WTC11 (cell line): ENCODE results near the gene PLA2G12A.

ENCODE experiments used
- CREM ChIP-seq: sonication (generic); formaldehyde crosslinking; IDR thresholded peaks from 2 replicates; pipeline ENCODE4 v1.8.1; 2022; ENCODE audit warnings: mild to moderate bottlenecking, missing genetic modification reagents, moderate library complexity
- GABPB1 ChIP-seq: sonication (generic); formaldehyde crosslinking; IDR thresholded peaks from 2 replicates; pipeline ENCODE4 v1.8.1; 2023; ENCODE audit warnings: mild to moderate bottlenecking, missing genetic modification reagents
- IRF2 ChIP-seq: sonication (generic); formaldehyde crosslinking; IDR thresholded peaks from 2 replicates; pipeline ENCODE4 v1.8.0; 2022; ENCODE audit warnings: low read depth, missing genetic modification reagents, borderline replicate concordance
- NR1H2 ChIP-seq: sonication (generic); formaldehyde crosslinking; IDR thresholded peaks from 2 replicates; pipeline ENCODE4 v1.9.0; 2021; ENCODE audit warnings: mild to moderate bottlenecking, moderate library complexity, missing genetic modification reagents
- TF ChIP-seq, protein P1 (sequence below): fragments of 200-600 bp; IDR thresholded peaks from 2 replicates; pipeline ENCODE4 v1.8.0; 2022; ENCODE audit warnings: antibody characterized with exemption
- TF ChIP-seq, protein P2 (sequence below): sonication (generic); formaldehyde crosslinking; IDR thresholded peaks from 2 replicates; pipeline ENCODE4 v1.8.0; 2022; ENCODE audit warnings: mild to moderate bottlenecking, missing genetic modification reagents

DNA sequence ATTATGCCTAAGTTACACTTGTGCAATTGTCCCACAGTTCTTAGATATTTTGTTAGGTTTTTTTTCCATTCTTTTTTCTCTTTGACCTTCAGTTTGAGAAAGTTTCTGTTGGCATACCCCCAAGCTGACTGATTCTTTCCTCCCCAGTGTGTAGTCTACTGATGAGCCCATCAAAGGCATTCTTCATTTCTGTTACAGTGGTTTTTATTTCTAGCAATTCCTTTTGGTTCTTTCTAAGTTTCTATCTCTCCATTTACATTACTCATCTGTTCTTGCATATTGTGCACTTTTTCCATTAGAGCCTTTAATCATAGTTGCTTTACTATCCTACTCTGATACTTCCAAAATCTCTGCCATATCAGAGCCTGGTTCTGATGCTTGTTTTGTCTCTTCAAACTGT is 58.5 kb downstream of the PLA2G12A start:
- TF ChIP-seq, protein P1, sequence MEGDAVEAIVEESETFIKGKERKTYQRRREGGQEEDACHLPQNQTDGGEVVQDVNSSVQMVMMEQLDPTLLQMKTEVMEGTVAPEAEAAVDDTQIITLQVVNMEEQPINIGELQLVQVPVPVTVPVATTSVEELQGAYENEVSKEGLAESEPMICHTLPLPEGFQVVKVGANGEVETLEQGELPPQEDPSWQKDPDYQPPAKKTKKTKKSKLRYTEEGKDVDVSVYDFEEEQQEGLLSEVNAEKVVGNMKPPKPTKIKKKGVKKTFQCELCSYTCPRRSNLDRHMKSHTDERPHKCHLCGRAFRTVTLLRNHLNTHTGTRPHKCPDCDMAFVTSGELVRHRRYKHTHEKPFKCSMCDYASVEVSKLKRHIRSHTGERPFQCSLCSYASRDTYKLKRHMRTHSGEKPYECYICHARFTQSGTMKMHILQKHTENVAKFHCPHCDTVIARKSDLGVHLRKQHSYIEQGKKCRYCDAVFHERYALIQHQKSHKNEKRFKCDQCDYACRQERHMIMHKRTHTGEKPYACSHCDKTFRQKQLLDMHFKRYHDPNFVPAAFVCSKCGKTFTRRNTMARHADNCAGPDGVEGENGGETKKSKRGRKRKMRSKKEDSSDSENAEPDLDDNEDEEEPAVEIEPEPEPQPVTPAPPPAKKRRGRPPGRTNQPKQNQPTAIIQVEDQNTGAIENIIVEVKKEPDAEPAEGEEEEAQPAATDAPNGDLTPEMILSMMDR: no peak
- TF ChIP-seq IRF2 (CRISPR knock-in tag): no peak
- TF ChIP-seq GABPB1 (CRISPR knock-in tag): no peak
- no peak for TF ChIP-seq CREM
- no peak for TF ChIP-seq NR1H2 (CRISPR knock-in tag)
- TF ChIP-seq, protein P2, sequence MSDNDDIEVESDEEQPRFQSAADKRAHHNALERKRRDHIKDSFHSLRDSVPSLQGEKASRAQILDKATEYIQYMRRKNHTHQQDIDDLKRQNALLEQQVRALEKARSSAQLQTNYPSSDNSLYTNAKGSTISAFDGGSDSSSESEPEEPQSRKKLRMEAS (CRISPR knock-in tag): no peak
